Embryonic facial prominence (tissue), 1 donor: ENCODE data around the gene ZNF511.

Source experiments
- DNase-seq: peaks from one replicate; pipeline ENCODE4 v3.0.0-alpha.2; 2016; ENCODE audit errors: extremely low spot score

The ZNF511 gene

DNA sequence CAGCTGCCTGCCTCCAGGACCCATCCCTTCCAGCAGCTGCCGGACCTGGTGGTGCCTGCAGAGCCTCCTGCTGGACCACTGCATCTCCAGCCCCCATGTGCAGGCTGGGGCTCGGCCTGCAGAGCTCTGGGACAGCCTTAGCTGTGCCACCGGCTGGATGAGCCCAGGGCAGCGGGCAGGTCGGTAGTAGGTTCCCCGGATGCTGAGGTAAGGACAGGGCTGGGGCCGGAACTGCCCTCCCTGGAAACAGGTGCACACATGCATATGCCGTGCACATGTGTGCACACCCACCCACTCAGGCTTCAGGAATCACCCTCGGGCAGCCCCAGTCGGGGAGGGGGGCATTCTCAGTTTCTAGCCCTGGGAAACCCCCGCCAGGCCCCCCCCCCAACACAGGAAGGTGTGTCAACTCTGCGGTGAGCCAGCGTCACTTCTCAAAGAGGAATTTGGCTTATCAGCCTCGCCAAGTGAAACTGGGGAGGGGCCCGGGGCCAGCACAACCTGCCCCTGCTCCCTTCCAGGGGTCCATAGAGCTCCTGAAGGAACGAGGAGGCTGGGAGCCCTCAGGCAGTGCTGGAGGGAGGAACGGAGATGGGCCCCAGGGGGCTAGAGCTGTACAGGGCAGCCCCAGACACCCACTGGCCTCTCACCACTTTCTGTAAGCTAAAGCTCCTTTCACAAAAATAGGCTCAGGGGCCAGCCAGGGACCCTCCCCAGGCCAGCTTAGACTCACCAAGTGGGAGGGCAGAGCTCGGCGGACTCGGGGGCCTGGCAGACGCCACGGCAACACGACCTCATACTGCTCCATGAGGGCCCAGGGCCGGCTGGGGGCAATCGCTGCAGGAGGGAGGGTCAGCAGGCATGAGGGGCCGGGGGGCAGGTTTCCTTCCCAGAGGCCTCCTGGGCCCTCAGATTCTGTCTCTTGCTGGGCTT is 33.7 kb upstream of the ZNF511 start:
- no peak for DNase-seq

DNA sequence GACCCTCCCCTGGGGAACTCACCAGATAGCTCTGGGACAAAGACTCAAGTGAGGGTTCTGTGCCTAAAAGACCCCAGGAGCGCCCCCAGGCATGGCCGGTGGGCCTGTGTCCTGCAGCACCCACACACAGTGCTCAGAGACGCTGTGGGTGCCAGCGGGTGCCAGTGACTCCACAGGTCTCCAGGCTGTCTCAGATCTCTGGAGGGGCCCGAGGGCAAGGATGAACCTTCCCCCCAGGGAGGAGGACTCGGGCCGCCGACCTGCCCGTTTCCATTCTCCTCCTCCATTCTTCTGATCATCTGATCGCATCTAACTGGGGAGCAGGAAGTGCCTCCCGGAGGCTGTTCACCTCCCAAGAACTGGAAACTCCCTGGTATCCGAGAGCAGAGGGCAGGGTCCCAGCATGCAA is 33.0 kb upstream of the ZNF511 start:
- no peak for DNase-seq

- no peak for DNase-seq
Observed at GRCh38 chr10:133276100-133276434, 32.6 kb upstream of the ZNF511 start.

- DNase-seq = no peak
Observed at GRCh38 chr10:133276435-133277201, 32.1 kb upstream of the ZNF511 start, which contains the start of gene ADAM8. TSS of gene ADAM8 (minus strand) at chr10:133276868. CDS start at chr10:133276817, 51 bp downstream.

GRCh38 chr10:133277277-133277992 is 31.3 kb upstream of the ZNF511 start:
- DNase-seq = no peak

- DNase-seq = no peak
Observed at GRCh38 chr10:133277993-133278576, 30.6 kb upstream of the ZNF511 start.

GRCh38 chr10:133278577-133279265 is 30.0 kb upstream of the ZNF511 start:
- DNase-seq = no peak

DNA sequence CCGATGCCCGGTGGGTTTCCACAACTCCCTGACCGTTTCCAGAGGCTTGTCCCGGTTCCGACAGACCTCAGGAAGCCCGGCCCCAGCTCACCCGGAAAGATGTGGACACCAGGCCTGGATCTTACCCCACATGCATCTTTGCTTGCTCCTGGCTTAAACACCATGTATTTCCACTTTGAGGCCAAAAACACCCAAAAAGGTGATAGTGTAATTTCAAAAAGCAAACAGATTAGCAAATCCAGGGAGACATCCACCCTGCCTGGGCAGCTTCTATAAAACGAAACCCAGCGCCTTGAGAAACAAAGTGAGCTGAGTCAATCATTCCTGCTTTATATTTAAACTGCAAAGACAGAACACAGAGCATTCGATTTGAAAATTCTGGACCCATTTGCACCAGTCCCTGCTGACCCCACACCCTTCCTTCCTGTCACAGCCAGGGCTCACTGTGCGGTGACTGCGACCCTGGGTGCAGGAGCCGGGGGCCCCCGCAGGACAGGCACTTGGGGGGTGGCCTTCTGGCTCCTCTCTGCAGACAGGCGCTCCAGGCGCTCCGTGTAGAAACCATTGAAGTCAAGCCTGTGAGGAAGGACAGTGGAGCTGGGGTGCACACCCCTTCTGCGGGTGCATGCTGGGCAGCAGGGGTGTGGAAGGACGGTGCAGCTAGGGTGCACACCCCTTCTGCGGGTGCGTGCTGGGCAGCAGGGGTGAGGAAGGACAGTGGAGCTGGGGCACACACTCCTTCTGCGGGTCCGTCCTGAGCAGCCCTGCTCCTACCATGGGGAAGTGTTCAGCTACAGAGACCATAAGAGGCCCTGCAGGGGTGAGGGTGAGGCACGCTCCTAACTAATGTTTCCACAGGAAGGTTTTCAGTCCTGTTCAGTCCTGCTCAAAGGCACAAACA is 29.1 kb upstream of the ZNF511 start:
- no peak for DNase-seq

GRCh38 chr10:133280391-133281059 is 28.2 kb upstream of the ZNF511 start:
- no peak for DNase-seq

DNA sequence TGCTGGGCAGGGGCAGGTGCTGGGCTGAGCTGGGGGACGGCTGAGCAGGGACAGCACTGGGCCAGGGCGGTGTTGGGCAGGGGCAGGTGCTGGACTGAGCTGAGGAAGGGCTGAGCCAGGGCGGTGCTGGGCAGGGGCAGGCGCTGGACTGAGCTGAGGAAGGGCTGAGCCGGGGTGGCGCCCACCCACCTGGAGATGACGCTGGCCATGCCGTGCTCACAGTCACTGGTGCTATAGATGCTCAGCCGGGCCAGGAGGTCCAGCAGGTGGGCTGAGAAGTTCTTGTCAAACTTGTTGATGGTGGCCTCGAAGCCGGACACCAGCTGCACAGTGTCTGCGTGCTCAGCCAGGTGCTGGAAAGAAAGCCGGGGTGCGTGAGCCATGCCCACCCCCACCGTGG is 27.6 kb upstream of the ZNF511 start:
- no peak for DNase-seq

DNA sequence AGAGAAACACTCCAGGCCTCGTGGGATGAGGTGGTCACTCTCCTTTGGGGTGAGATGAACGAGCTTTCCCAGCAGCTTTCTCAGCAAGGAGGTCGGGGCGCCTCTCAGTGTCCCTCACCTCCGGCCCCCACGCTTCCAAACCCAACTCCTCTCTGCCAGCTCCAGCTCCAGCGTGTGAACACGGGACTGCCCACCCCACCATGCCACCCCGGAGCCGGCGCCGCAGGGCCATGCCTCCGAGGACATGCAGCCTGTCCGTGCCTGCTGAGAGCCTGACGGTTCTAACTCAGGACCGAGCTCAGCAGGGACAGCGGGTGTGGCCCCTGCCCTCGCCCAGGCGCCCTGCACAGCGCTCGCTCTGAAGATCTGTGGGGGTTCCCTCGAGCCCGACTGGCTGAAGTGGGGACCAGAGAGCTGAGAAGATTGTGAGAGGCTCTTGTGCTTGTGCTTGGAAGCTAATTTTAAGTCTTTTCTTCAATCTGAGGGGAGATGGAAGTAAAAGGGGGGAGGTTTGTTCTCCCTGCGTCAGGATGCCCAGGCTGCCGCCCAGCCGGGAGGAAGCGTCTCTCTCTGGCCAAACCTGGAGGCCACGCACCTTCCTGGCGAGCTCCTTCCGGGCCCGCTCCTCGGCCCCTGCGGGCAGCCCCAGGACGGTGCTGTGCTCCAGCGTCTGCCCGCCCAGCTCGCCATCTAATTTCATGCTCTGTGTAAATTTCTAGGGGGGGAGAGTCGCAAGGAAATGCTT is 26.9 kb upstream of the ZNF511 start:
- DNase-seq = no peak

GRCh38 chr10:133282846-133283390 is 25.8 kb upstream of the ZNF511 start:
- DNase-seq = no peak

DNA sequence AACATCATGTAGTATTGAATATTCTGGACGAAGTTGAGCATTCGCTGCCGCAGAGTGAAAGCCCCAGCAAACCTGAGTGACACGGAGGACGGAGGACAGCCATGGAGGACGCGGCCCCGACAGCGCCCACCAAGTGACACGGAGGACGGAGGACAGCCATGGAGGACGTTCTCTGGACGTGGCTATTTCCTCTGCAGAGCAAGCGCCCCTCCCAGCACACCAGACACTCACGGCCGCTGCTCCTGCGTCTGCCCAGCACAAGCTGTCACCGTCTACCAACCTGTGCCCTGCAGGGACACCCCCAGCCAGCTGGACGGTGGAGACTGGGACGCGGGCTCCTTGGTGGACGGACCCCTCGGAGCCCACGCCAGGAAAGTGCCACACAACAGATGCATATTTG is 24.8 kb upstream of the ZNF511 start:
- no peak for DNase-seq

GRCh38 chr10:133285217-133285616 is 23.5 kb upstream of the ZNF511 start:
- DNase-seq = no peak

GRCh38 chr10:133286366-133286765 is 22.3 kb upstream of the ZNF511 start:
- no peak for DNase-seq

DNA sequence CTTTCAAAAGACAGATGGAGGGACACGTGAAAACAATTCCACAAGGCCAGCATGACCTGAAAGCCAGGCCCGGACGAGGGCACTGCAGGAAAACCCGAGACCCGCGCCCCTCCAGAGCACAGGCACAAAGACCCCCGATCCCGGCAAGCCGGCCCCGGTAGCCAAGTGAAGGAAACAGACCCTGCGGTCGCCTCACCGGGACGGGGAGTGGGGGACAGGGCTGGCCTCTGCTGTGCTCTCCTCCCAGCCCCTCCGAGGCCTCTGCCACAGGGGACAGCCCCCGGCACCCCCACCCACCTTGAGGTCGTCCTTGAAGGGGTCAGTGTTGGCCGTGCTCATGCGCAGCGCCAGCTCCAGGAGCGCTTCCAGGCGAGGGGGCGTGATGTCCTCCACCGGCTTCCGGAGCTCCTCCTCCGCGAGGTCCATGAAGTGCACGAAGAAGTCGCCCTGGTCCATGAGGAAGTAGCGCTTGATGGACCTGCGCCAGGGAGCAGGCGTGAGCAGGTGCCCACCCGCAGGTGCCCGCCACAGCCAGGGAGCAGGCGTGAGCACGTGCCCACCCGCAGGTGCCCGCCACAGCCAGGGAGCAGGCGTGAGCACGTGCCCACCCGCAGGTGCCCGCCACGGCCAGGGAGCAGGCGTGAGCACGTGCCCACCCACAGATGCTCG is 20.7 kb upstream of the ZNF511 start:
- no peak for DNase-seq

GRCh38 chr10:133289761-133290160 is 19.0 kb upstream of the ZNF511 start:
- DNase-seq = no peak
